Measurements from ENCODE around the gene PTGES. TPM values are rescaled to one million over a fixed set of nuclear protein-coding genes. Genes with fewer than 3 reads are reported as not detected.

Gene PTGES
- total RNA-seq, 1 donor from 2014 or later, result 1.9 TPM

DNA sequence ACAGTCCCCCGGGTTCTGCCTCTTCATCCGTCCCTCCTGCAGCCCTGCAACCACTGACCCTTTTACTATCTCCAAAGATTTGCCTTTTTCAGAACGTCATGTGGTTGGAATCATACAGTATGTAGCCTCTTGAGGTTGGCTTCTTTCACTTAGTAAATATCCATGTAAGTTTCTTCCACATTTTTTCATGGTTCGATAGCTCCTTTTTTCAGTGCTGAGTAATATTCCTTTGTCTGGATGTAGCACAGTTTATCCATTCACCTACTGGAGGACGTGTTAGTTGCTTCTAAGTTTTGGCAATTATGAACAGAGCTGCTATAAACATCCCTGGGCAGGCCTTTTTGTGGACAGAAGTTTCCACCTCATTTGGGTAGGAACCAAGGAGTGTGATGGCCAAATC, 60.3 kb downstream of the PTGES start:
- TF ChIP-seq, protein P1, sequence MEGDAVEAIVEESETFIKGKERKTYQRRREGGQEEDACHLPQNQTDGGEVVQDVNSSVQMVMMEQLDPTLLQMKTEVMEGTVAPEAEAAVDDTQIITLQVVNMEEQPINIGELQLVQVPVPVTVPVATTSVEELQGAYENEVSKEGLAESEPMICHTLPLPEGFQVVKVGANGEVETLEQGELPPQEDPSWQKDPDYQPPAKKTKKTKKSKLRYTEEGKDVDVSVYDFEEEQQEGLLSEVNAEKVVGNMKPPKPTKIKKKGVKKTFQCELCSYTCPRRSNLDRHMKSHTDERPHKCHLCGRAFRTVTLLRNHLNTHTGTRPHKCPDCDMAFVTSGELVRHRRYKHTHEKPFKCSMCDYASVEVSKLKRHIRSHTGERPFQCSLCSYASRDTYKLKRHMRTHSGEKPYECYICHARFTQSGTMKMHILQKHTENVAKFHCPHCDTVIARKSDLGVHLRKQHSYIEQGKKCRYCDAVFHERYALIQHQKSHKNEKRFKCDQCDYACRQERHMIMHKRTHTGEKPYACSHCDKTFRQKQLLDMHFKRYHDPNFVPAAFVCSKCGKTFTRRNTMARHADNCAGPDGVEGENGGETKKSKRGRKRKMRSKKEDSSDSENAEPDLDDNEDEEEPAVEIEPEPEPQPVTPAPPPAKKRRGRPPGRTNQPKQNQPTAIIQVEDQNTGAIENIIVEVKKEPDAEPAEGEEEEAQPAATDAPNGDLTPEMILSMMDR (IDR thresholded peaks at IDR 0.05; ENCODE audit: borderline replicate concordance), result no peak

More for the DNA sequence above, 60.3 kb downstream of the PTGES start:
- peaks cover 23% of the 10 kb centered on the region for H3K27me3 ChIP-seq (ENCODE audit: low read depth)
- intact Hi-C loops (cut with micrococcal nuclease), result no loop called here
- H3K4me3 ChIP-seq, result no peak overlapping the region
- H3K36me3 ChIP-seq, result no peaks in the 10 kb centered on the region
- no peaks in the 10 kb centered on the region for H3K9me3 ChIP-seq (replicated peaks)
- DNase-seq, result no peak
- no peak overlapping the region for H3K27ac ChIP-seq (replicated peaks)
- H3K4me1 ChIP-seq, result peaks cover 10% of the 10 kb centered on the region

Other genes starting within 250 kb of the PTGES start
- not detected for gene C9orf50, start 131.9 kb downstream of the PTGES start, total RNA-seq
- gene NTMT1, start 126.9 kb downstream of the PTGES start, total RNA-seq, result 63.4 TPM
- gene ASB6, start 110.9 kb downstream of the PTGES start, total RNA-seq, result 9.0 TPM
- 0.85 TPM for gene PRRX2, start 87.4 kb downstream of the PTGES start, total RNA-seq
- gene TOR1B, start 50.1 kb upstream of the PTGES start, total RNA-seq, result 10.6 TPM
- 12.9 TPM for gene TOR1A, start 71.1 kb upstream of the PTGES start, total RNA-seq
- 30.0 TPM for gene C9orf78, start 82.2 kb upstream of the PTGES start, total RNA-seq
- 13.2 TPM for gene USP20, start 82.4 kb upstream of the PTGES start, total RNA-seq

Data from left ventricle myocardium inferior (tissue), 1 donor.